GM12875 (cell line): ENCODE measurements around the gene GPR151.

Experiments used
- H3K4me3 ChIP-seq: one replicate; pipeline ENCODE4 v1.5.1; 2011; ENCODE audit warnings: low read depth, low read length, control low read depth
- CTCF ChIP-seq: IDR thresholded peaks from 2 replicates; pipeline ENCODE4 v1.5.1; 2011; ENCODE audit warnings: low read depth, mild to moderate bottlenecking, control low read depth, inconsistent platforms, low read length, moderate library complexity, borderline replicate concordance; ENCODE audit not compliant: insufficient read depth

GPR151 gene

DNA sequence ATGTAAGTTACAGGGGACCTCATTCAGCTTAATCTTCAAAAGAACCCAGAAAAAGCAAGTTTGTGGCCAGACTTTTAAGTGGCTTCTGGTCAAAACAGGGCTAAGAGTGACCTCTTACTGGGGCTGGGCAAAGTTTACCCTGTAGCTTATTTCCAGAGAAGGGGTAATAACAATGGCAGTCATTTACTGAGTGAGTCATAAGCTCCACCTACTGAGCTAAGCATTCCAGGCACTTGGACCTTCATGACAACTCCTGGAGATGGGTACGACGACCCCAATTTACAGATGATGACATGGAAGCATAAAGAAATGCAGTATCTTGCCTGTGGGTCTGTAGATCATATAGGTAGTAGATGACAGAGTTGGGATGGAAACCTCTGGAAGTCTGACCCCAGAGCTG lies 4.7 kb upstream of the GPR151 start:
- TF ChIP-seq CTCF: no peak
- no peak overlapping the region for H3K4me3 ChIP-seq

- TF ChIP-seq CTCF: no peak
- H3K4me3 ChIP-seq: no peak overlapping the region
These were observed 3.6 kb upstream of the GPR151 start for GRCh38 chr5:146519554-146519953.

- H3K4me3 ChIP-seq: no peak overlapping the region
- TF ChIP-seq CTCF: no peak
These were observed 378 bp downstream of the GPR151 start for GRCh38 chr5:146515473-146516150.

DNA sequence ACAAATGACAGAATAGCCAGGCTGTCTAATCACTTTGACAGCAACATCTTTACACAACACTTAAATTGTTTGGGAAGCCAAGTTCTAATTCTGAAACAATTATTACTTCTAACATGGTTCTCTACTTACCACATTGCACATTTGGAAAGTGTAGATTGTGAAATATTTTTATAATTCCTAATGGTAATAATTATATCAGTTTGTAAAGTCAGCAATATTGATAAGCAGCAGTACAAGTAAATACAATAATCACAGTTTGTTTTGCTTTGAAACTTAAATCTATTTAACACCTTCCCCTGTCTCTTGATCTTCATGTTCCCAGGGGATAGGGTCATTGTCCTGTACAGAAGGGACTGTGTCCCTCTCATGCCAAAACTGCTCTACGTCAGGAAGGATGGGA lies 1.4 kb downstream of the GPR151 start:
- H3K4me3 ChIP-seq: no peak overlapping the region
- no peak for TF ChIP-seq CTCF

GRCh38 chr5:146513462-146513861 lies 2.5 kb downstream of the GPR151 start:
- TF ChIP-seq CTCF: no peak
- H3K4me3 ChIP-seq: no peak overlapping the region

- TF ChIP-seq CTCF: no peak
These were observed 5.3 kb downstream of the GPR151 start for GRCh38 chr5:146510559-146511125.

GRCh38 chr5:146507428-146507827 lies 8.6 kb downstream of the GPR151 start:
- no peak for TF ChIP-seq CTCF
- H3K4me3 ChIP-seq: no peak overlapping the region

More at GRCh38 chr5:146510559-146511125, 5.3 kb downstream of the GPR151 start:
- H3K4me3 ChIP-seq: no peak overlapping the region
